NCI-H526 (cell line): ENCODE results near the gene HOMER2.
"Not testable (repeated sequence)": the region's sequence is repeated elsewhere in the genome, so short reads cannot be mapped to it uniquely, and the experiment has no call there.

ENCODE experiments used
- DNase-seq, 2 experiments: peaks; one replicate each; lab custom pipeline; 2025; lab: John Stamatoyannopoulos, UW

The HOMER2 gene

DNA sequence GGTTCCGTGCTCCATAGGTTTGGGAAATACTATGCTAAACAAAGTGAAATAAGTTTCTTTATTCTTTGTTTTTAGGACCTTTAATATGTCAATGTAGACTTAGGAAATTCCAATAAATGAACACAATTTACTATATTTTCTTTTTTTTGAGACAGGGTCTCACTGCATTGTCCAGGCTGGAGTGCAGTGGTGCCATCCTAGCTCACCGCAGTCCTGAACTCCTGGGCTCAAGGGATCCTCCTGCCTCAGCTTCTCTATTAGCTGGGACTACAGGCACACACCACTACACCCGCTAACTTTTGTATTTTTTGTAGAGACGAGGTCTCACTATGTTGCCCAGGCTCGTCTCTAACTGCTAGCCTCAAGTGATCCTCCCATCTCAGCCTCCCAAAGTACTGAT, 12.4 kb upstream of the HOMER2 start:
- DNase-seq = no peak

DNA sequence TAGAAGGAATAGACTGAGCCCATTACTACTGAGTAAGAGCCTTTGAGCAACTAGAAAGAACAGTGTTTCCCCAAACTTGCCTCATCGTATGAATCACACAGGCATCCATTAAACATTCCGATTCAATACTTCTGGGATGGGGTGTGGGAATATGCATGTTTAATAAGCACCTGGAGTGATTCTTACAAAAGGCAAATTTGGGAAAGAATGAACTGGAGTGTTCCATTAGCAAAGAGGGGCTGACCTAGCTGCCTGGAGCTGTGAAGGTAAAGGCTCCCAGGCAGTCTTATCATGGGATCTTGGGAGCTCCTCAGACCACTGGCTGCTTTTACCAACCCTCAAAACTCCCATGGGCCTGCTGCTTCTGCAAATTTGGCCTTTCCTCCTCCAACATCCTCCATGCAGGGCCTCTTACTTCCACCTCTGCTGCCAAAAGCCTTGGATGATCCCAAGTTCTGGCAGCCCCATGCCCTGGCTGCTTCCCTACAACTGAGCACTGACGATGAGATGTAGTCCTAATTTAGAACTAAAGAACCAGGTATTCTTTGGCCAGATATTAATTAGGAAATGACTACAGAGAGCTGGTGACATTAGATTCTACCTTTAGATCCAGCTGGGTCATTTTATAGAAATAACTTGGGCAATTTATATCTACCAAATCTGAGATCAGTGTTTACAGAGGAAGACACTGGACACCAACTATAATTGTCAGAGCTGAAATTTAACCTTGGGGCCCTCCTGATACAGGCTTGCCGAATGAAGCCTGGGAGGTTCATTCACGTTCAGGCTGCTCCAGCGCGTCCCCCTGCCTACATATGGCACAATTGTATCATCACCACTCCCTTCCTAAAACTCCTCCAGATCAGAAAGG, 11.2 kb upstream of the HOMER2 start:
- DNase-seq = no peak

- DNase-seq = no peak
Measured at GRCh38 chr15:82960766-82961165, 8.2 kb upstream of the HOMER2 start.

GRCh38 chr15:82959423-82959822, 6.9 kb upstream of the HOMER2 start:
- DNase-seq = no peak

DNA sequence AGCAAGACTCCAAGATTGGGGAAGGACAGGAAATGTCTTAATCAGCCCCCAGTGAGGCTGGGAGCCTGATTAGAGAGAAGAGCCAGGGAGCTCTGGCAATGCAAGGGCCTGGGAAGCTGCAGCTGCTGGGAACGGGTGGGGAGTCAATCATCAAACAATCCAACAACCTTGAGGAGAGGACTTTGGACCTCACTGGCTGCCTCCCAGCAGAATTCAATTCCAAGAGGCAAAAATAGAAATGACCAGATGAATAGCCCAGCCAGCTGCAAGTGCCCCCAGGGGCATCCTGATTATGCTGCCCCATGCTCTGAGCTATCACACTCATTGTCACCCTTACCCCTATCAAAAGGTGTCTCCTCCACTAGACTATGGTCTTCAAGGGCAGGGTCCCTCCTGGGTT, 6.1 kb upstream of the HOMER2 start:
- DNase-seq = no peak

- peak in 1 of 2 experiments; percentile 41 for DNase-seq
Measured at GRCh38 chr15:82951472-82952157, 905 bp downstream of the HOMER2 start.

DNA sequence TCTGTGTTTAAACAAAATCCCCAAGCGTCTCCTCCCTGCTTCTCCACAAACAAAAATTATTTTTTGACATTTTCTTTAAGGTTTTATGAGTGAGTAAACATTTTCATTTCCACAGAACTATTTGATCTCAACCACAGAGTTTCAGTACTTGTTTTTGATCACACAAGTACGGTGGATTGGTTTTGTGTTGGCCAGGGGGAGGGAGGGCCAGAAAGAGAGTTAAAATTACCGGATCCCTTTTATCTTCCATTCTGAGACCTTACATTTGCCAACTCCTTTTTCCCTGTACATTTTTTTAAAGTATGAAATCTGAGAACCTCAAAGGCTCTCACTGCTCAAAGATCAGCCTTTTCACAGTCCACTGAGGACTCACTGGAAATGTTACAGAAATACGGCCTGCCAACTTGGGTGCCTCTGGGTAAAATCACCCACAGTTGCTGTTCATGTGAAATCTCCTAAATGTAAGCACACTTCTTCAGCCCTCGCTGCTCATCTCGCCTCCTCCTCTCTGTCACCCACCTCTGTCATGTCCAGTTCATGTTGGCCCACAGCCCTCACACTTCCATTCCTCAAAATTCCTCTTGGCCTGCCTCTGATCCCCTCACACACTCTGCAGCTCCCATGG, 1.7 kb downstream of the HOMER2 start:
- DNase-seq = no peak

GRCh38 chr15:82950295-82950694, 2.2 kb downstream of the HOMER2 start:
- no peak for DNase-seq

- DNase-seq = no peak
Measured at GRCh38 chr15:82946155-82946701, 6.3 kb downstream of the HOMER2 start.

- no peak for DNase-seq
Measured at GRCh38 chr15:82945326-82945725, 7.2 kb downstream of the HOMER2 start.

DNA sequence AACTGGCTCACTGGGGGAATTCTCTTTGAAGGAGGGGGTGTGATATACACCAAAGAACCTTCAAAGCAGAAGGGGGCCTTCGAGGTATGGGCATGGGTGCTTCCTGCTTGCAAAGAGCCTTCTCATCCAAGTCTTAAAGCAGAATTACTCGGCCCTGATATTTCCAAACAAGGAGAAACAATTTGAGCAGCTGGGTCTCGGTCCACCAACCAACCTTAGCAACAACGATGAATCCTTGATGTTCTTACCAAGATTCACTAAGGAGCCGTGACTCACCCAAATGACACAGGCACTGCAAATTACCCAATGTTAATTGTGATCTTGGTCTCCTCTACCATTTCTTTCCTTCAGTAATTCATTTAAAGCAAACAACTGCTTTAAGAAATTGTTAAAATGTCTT, 7.7 kb downstream of the HOMER2 start:
- no peak for DNase-seq

- no peak for DNase-seq
Measured at GRCh38 chr15:82944056-82944455, 8.5 kb downstream of the HOMER2 start.

DNA sequence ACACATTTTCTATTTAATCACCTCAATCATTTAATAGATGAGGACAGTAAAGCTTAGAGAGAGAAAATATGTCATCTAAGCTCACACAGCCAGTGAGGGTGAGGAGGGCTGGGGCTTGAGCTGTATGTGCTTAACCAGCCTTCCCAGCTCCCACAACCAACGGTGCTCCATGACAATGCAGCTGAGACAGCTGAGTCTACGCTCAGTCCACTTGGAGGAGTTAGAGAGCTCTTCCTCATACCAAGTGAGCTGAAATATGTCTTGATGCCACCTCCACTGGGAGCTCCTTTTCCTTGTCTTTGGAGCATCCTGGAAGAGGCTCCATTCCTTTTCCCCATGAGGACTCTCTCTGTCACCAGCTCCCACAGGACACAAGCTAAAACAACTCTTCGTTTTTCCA, 9.3 kb downstream of the HOMER2 start:
- DNase-seq = no peak

- DNase-seq = no peak
Measured at GRCh38 chr15:82942691-82943090, 9.8 kb downstream of the HOMER2 start.

GRCh38 chr15:82939678-82940077, 12.8 kb downstream of the HOMER2 start:
- DNase-seq = not testable (repeated sequence)

- DNase-seq = no peak
Measured at GRCh38 chr15:82937712-82938058, 14.8 kb downstream of the HOMER2 start.

GRCh38 chr15:82936966-82937711, 15.4 kb downstream of the HOMER2 start:
- no peak for DNase-seq

DNA sequence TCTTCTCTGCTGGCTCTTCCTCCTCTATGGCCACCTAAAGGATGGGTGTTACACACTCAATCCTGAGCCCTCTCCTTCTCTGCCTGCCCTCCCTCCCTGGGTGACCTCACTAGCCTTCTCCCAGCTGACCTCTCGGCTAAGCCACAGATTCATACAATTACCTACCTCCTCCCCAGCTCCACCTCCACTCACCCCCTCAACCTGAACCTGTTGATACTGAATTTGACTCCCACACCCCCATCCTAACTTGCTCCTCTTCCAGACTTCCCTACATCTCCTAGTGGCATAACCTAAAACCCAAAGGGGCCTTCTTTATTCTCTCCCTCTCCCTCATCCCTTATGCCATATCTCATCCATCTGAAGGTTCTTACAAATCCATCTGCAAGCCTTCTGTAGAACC, 17.1 kb downstream of the HOMER2 start:
- DNase-seq = no peak

DNA sequence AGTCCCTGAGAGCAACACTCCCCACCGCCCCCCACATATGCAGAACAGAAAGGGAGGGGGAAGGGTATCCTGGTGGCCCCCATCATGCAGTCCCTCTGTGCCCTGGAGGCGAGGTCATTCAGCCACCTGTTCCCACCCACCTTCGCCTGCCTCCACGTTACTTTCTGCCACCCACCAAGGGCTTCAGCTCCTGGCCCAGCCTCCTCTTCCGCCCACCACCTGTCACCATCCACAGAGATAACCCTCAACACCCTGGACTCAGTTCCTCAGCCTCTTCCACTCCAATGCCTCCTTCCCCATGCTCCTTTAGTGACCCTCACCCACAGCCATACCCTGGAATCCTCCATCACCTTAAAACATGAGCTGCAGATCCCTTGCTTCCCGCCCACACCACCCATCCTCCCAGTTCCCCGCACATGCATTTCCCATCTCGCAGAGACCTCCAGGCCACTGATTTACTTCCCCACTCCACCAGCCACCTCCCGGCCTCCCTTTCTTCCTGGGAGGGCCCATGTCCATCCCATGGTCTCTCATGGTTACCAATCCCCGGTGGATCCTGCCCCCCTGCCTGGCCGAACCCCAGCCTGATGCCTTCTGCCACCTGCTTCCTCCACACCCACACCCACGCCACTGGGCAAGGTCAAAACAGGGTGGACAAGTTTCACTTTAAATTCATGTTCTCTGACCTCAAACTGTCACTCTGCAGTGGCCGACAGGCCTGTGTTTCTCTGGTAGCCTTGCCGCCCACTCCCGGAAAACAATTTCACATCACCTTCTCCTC, 18.2 kb downstream of the HOMER2 start:
- no peak for DNase-seq

- DNase-seq = no peak
Measured at GRCh38 chr15:82933576-82933975, 18.9 kb downstream of the HOMER2 start.

DNA sequence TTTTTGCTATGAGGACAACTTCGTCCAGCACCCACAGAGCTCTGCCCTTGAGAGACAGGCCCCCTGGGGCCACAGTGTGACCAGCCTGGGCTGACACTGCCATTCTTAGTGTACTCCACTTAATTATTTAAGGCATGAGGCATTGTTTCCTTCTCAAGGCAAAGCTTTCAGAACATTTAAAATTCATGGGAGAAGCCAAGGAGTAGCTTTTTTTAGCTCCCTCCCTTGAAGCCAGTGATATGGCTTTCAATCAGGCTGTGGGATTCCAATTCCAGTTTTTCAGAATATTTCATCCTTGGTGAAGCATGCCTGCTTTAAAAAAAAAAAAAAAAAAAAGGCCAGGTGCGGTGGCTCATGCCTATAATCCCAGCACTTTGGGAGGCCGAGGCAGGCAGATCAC, 21.3 kb downstream of the HOMER2 start:
- no peak for DNase-seq
